Measurements from ENCODE around the gene B3GAT3.

The B3GAT3 gene

GRCh38 chr11:62621027-62621566, 689 bp downstream of the B3GAT3 start:
- TF ChIP-seq, protein P1, sequence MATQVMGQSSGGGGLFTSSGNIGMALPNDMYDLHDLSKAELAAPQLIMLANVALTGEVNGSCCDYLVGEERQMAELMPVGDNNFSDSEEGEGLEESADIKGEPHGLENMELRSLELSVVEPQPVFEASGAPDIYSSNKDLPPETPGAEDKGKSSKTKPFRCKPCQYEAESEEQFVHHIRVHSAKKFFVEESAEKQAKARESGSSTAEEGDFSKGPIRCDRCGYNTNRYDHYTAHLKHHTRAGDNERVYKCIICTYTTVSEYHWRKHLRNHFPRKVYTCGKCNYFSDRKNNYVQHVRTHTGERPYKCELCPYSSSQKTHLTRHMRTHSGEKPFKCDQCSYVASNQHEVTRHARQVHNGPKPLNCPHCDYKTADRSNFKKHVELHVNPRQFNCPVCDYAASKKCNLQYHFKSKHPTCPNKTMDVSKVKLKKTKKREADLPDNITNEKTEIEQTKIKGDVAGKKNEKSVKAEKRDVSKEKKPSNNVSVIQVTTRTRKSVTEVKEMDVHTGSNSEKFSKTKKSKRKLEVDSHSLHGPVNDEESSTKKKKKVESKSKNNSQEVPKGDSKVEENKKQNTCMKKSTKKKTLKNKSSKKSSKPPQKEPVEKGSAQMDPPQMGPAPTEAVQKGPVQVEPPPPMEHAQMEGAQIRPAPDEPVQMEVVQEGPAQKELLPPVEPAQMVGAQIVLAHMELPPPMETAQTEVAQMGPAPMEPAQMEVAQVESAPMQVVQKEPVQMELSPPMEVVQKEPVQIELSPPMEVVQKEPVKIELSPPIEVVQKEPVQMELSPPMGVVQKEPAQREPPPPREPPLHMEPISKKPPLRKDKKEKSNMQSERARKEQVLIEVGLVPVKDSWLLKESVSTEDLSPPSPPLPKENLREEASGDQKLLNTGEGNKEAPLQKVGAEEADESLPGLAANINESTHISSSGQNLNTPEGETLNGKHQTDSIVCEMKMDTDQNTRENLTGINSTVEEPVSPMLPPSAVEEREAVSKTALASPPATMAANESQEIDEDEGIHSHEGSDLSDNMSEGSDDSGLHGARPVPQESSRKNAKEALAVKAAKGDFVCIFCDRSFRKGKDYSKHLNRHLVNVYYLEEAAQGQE (IDR thresholded peaks at IDR 0.05; ENCODE audit: insufficient read depth in 1 of 2, low read depth in 2 of 2, low read length in 2 of 2), result no peak
- no peak for TF ChIP-seq FOXP2 (optimal IDR thresholded peaks at IDR 0.05; ENCODE audit: borderline replicate concordance, extremely low read depth, extremely low read length, insufficient read depth)
- TF ChIP-seq POLR2AphosphoS5 (IDR thresholded peaks at IDR 0.05; ENCODE audit: low read depth, low read length), result no peak
- no peak for TF ChIP-seq TAF1 (IDR thresholded peaks at IDR 0.05; ENCODE audit: borderline replicate concordance, insufficient read depth, low read length)
- no peak for TF ChIP-seq SIN3A (IDR thresholded peaks at IDR 0.05; ENCODE audit: borderline replicate concordance, insufficient read depth, low read length)

GRCh38 chr11:62615521-62615920, 6.3 kb downstream of the B3GAT3 start:
- no peak for TF ChIP-seq TAF1 (IDR thresholded peaks at IDR 0.05; ENCODE audit: borderline replicate concordance, insufficient read depth, low read length)
- TF ChIP-seq, protein P1 (IDR thresholded peaks at IDR 0.05; ENCODE audit: insufficient read depth in 1 of 2, low read depth in 2 of 2, low read length in 2 of 2), result no peak
- no peak for TF ChIP-seq SIN3A (IDR thresholded peaks at IDR 0.05; ENCODE audit: borderline replicate concordance, insufficient read depth, low read length)
- no peak for TF ChIP-seq POLR2AphosphoS5 (IDR thresholded peaks at IDR 0.05; ENCODE audit: low read depth, low read length)
- TF ChIP-seq FOXP2 (optimal IDR thresholded peaks at IDR 0.05; ENCODE audit: borderline replicate concordance, extremely low read depth, extremely low read length, insufficient read depth), result no peak

- TF ChIP-seq SIN3A (IDR thresholded peaks at IDR 0.05; ENCODE audit: borderline replicate concordance, insufficient read depth, low read length), result no peak
- TF ChIP-seq, protein P1 (IDR thresholded peaks at IDR 0.05; ENCODE audit: insufficient read depth in 1 of 2, low read depth in 2 of 2, low read length in 2 of 2), result no peak
- TF ChIP-seq TAF1 (IDR thresholded peaks at IDR 0.05; ENCODE audit: borderline replicate concordance, insufficient read depth, low read length), result no peak
- TF ChIP-seq POLR2AphosphoS5 (IDR thresholded peaks at IDR 0.05; ENCODE audit: low read depth, low read length), result no peak
- no peak for TF ChIP-seq FOXP2 (optimal IDR thresholded peaks at IDR 0.05; ENCODE audit: borderline replicate concordance, extremely low read depth, extremely low read length, insufficient read depth)
These were observed 7.5 kb downstream of the B3GAT3 start for GRCh38 chr11:62614275-62614674.

DNA sequence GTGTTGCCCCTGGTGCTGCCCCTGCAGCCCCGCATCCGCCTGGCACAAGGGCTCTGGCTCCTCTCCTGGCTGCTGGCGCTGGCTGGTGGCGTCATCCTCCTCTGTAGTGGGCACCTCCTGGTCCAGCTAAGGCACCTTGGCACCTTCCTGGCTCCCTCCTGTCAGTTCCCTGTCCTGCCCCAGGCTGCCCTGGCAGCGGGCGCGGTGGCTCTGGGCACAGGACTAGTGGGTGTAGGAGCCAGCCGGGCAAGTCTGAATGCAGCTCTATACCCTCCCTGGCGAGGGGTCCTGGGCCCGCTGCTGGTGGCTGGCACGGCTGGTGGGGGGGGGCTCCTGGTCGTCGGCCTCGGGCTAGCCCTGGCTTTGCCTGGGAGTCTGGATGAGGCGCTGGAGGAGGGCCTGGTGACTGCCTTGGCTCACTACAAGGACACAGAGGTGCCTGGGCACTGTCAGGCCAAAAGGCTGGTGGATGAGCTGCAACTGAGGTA, 8.5 kb downstream of the B3GAT3 start:
- TF ChIP-seq POLR2AphosphoS5 (IDR thresholded peaks at IDR 0.05; ENCODE audit: low read depth, low read length) (no peak), FOXP2 (optimal IDR thresholded peaks at IDR 0.05; ENCODE audit: borderline replicate concordance, extremely low read depth, extremely low read length, insufficient read depth) (no peak), SIN3A (IDR thresholded peaks at IDR 0.05; ENCODE audit: borderline replicate concordance, insufficient read depth, low read length) (no peak), TAF1 (IDR thresholded peaks at IDR 0.05; ENCODE audit: borderline replicate concordance, insufficient read depth, low read length) (no peak)
- TF ChIP-seq, protein P1 (IDR thresholded peaks at IDR 0.05; ENCODE audit: insufficient read depth in 1 of 2, low read depth in 2 of 2, low read length in 2 of 2), result no peak
